ENCODE data around the gene LYPD6B. TPM values are rescaled to one million over a fixed set of nuclear protein-coding genes. Genes with fewer than 3 reads are reported as not detected.

Gene LYPD6B
- total RNA-seq, 1 experiment from 2014 or later, result 1.9 TPM

DNA sequence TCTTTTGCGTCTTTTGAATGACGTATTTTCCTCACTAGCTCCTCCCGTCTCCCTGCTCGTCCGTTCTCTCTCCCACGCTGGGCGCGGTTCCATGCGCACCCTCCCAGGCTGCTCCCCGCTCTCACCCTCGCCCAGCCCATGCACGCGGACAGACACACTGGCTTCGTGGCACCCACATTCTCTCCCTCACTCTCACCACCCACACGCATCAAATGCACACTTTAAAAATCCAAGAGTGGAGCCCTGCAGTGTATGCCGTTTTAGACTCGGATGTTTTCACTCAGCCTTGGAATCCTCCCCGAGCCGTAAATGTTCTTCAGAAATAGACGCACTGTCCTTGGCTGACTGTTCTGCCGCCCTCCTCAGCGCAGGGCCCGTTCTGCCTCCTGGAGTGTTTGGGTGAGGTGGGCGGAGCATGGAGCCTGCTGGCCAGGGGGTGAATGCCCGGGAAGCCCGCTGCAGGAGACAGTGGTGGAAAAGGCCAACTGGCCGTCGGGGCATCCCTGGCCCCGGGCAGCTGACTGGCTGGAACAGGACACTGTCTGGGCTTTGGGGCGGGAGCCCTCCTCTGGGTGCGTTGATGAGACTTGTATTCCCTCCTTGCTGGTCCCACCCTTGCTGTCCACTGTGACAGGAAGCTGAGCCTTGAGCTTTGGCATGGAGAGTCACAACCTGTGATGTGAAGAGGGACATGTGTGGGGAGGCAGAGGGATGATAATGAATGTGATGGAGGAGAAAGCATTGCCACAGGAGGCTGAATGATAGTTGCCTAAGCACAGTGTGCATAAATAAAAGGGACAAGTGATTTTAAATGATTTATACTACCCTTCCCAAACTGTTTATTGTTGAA is 35.4 kb upstream of the LYPD6B start:
- Histone ChIP-seq H3K27me3 (ENCODE audit: control insufficient read depth, insufficient read depth, low read length) (no peaks in the 10 kb centered on the region), H3K4me3 (ENCODE audit: insufficient read depth, low read depth, low read length) (no peak overlapping the region), H3K36me3 (replicated peaks; ENCODE audit: control insufficient read depth, insufficient read depth, low read length) (peaks cover 17% of the 10 kb centered on the region)
- no peak for DNase-seq

DNA sequence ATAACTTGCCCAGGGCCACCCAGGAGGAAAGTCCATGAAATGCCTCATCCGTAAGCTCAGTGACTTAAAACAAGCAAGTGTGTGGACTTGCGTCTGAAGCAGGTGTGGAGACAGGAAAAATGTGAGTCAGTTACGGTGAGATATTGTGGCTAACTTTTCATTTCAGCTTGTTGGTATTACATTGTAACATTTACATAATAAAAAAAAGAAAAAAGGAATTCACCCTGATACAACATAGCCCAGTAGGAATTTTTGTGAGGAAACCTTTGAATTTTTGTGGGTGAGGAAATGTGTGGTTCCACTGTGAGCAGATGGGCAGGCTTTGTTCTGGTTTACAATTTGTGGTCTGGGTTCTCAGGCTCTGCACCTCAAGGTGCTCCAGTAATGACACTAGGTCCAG is 33.7 kb upstream of the LYPD6B start:
- peaks cover 17% of the 10 kb centered on the region for H3K36me3 ChIP-seq (replicated peaks; ENCODE audit: control insufficient read depth, insufficient read depth, low read length)
- H3K27me3 ChIP-seq (ENCODE audit: control insufficient read depth, insufficient read depth, low read length), result no peaks in the 10 kb centered on the region
- no peak for DNase-seq
- H3K4me3 ChIP-seq (ENCODE audit: insufficient read depth, low read depth, low read length), result no peak overlapping the region

DNA sequence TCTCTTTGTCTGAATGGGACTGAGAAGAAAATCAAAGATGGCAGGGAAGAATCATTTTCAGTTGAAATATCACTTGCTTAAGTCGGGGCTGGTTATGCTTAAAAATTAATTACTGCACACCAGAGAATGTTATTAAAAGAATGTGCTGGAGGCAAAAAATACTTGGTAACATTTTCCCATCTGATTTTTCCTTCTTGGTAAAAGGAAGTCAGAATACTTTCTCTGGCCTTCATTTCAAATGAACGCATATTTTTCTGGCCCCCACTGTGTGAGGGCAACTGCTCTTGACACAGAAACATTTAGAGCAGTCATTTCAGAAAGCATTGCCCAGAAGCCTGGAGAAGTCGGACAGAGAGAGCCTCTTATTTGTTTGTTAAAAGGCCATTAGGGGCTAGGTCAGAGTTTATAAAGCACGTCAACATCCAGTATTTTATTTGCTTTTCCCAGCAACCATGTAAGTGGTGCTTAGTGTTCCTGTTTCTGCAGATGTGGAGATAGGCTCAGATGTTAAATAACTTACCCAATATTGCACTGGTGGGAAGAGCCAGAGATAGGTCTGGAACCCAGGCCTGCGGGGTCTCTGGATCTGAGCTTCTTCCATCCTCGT is 32.9 kb upstream of the LYPD6B start:
- DNase-seq, result no peak
- Histone ChIP-seq H3K36me3 (replicated peaks; ENCODE audit: control insufficient read depth, insufficient read depth, low read length) (peaks cover 17% of the 10 kb centered on the region), H3K4me3 (ENCODE audit: insufficient read depth, low read depth, low read length) (no peak overlapping the region), H3K27me3 (ENCODE audit: control insufficient read depth, insufficient read depth, low read length) (no peaks in the 10 kb centered on the region)

DNA sequence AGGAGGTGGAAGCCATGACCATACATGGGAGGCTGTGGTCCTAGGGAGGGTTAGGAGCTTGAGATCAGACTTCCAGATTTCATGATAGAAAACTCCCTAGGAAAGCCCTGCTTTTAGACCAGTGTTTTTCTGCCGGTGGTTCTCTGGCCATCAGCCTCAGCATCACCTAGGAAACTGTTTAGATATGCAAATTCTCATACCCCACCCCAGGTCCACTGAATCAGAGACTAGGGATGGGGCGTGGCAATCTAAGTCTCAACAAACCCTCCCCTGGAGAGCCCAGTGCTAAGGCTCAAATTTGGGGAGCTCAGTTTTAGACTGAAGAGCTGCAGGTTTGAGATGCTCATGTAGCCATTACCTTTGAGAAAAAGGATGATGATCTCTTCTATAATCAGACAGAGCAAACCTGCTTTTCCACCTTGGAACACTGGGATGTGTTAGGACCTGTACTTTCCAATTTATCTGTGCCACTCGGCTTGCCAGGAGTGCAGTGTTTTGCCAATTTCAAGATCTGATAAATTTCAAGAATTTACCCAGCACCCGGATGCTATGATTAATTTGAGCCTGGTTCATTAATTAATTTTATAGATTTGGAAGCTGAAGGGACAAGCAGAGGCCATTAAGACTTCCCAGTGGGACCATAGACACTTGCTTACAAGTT is 31.5 kb upstream of the LYPD6B start:
- peaks cover 13% of the 10 kb centered on the region for H3K36me3 ChIP-seq (replicated peaks; ENCODE audit: control insufficient read depth, insufficient read depth, low read length)
- peak; percentile 72 for DNase-seq

DNA sequence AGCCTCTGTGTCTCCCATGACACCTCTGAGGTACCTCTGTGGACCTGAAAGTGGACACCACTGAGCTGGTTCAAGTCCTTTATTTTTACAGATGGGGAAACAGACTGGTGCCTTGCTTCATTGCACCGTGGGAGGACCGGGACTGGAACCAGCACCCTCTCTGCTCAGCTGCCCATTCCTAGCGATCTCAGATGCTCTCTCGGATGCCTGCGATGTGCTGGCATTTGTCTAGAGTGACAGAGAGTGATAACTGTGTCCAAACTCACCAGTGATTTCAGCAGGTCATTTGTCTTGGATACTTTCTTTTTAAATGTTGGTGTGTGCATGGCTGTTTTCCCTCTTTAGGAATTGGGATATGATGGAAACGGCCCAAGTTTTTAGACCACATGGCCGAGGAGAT is 30.1 kb upstream of the LYPD6B start:
- H3K4me3 ChIP-seq (ENCODE audit: insufficient read depth, low read depth, low read length), result no peak overlapping the region
- H3K36me3 ChIP-seq (replicated peaks; ENCODE audit: control insufficient read depth, insufficient read depth, low read length), result peaks cover 11% of the 10 kb centered on the region
- H3K27me3 ChIP-seq (ENCODE audit: control insufficient read depth, insufficient read depth, low read length), result no peaks in the 10 kb centered on the region
- no peak for DNase-seq

More for the DNA sequence above, 31.5 kb upstream of the LYPD6B start:
- H3K4me3 ChIP-seq (ENCODE audit: insufficient read depth, low read depth, low read length), result no peak overlapping the region
- H3K27me3 ChIP-seq (ENCODE audit: control insufficient read depth, insufficient read depth, low read length), result no peaks in the 10 kb centered on the region

DNA sequence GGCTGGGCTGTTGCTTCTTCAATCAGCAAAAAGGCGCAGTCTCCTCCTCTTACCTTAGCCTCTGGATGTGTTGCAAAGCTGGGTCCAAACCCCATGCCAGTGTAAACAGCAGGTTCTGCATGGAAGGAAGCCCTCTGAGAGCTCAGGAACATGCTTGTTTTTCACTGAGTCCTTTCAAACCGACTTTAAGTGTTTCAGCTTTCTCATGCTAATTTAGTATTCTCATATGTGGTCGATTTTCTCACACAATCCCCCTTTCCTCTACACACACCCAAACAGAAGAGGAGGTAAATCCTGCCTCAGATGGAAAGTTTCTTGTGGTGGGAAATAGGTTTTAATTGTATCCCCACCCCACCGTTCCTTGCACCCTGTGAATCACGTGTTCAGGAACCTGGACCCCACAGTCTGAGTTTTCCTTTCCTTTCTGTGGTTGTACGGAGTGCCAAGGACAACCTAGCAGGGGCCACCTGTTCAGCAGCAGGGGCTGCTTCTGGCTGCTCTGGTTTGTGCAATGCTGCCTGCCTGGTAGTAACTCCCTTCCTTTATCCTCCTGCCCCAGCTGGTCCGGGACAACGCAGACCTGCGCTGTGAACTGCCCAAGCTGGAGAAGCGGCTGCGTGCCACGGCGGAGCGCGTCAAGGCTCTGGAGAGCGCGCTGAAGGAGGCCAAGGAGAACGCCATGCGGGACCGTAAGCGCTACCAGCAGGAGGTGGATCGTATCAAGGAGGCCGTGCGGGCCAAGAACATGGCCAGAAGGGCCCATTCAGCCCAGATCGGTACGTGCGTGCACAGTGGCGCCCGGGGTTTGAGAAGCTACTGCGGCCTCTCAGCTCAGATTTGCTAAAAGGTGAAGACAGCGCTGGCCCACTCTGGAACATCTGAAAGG is 28.7 kb upstream of the LYPD6B start:
- no peak for DNase-seq
- peaks cover 10% of the 10 kb centered on the region for H3K36me3 ChIP-seq (replicated peaks; ENCODE audit: control insufficient read depth, insufficient read depth, low read length)

DNA sequence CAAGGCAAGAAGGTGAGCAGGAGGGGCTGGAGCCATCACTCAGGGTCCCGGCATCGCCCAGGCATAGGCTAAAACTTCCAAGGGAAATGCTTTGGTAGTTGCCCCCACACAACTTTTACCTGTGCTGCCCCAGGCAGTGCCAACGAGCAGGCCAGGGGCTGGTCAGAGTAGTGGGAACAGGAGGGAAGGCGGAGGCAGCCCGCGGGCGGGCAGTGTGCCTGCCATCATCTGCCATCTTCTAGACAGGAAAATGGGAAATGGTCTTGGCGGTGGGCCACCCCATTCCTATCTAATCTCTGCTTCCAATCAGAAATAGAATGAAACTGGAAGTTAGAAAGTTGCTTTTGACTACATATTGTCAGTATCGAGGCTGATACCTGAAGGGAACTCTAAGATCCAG is 26.0 kb upstream of the LYPD6B start:
- no peaks in the 10 kb centered on the region for H3K27me3 ChIP-seq (ENCODE audit: control insufficient read depth, insufficient read depth, low read length)
- H3K36me3 ChIP-seq (replicated peaks; ENCODE audit: control insufficient read depth, insufficient read depth, low read length), result peaks cover 10% of the 10 kb centered on the region
- no peak for DNase-seq
- no peak overlapping the region for H3K4me3 ChIP-seq (ENCODE audit: insufficient read depth, low read depth, low read length)

More for the DNA sequence above, 28.7 kb upstream of the LYPD6B start:
- Histone ChIP-seq H3K27me3 (ENCODE audit: control insufficient read depth, insufficient read depth, low read length) (no peaks in the 10 kb centered on the region), H3K4me3 (ENCODE audit: insufficient read depth, low read depth, low read length) (no peak overlapping the region)

DNA sequence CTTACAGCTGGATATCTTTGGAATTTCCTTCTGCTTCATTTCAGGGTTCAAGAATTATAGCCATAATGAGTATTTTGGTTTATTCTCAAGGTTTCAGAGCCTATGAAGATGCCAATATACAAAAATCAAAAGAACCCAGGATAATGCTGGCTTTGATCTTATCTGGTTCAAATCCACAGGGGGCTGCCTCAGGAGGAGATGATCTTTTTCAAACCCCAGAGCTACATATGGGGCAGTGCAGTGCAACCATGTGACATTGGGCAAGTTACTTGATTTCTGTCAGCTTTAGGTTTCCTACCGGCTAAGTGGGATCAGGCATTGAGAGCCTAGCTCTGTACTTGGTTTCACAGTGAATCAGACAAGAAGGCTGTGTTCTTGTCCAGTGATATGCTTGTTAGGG is 23.0 kb upstream of the LYPD6B start:
- no peak for DNase-seq
- Histone ChIP-seq H3K4me3 (ENCODE audit: insufficient read depth, low read depth, low read length) (no peak overlapping the region), H3K36me3 (replicated peaks; ENCODE audit: control insufficient read depth, insufficient read depth, low read length) (peaks cover 14% of the 10 kb centered on the region), H3K27me3 (ENCODE audit: control insufficient read depth, insufficient read depth, low read length) (no peaks in the 10 kb centered on the region)

DNA sequence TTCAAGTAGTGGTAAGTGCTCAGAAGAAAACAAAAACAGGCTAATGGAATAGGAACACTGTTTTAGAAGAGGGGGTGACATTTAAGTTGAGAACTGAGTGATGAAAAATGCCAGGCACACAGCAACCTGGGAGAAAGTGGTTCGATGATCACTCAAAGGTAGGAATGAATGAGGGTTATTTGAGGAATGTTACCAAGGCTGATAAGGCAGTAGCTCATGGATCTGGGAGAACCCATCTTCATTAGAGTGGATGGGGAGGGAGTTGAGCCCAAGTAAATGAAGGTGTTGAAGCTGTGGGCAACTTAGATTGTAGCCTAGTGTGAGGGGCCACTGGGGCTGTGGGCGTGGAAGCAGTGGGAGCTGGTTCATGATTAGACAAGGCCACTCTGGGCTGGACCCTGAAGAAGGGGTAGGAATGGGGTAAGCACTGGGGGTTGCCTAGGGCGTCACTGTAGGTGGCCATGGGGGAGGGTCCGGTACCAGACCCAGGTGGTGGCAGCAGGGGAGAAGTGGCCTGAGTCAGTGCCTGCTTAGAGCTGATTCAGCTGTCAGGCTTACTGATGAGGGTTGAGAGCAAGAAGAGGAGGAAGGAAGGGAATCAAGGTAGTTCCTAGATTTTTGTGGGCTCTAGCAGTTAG is 22.5 kb upstream of the LYPD6B start:
- Histone ChIP-seq H3K27me3 (ENCODE audit: control insufficient read depth, insufficient read depth, low read length) (no peaks in the 10 kb centered on the region), H3K4me3 (ENCODE audit: insufficient read depth, low read depth, low read length) (no peak overlapping the region), H3K36me3 (replicated peaks; ENCODE audit: control insufficient read depth, insufficient read depth, low read length) (peaks cover 14% of the 10 kb centered on the region)
- DNase-seq, result no peak

DNA sequence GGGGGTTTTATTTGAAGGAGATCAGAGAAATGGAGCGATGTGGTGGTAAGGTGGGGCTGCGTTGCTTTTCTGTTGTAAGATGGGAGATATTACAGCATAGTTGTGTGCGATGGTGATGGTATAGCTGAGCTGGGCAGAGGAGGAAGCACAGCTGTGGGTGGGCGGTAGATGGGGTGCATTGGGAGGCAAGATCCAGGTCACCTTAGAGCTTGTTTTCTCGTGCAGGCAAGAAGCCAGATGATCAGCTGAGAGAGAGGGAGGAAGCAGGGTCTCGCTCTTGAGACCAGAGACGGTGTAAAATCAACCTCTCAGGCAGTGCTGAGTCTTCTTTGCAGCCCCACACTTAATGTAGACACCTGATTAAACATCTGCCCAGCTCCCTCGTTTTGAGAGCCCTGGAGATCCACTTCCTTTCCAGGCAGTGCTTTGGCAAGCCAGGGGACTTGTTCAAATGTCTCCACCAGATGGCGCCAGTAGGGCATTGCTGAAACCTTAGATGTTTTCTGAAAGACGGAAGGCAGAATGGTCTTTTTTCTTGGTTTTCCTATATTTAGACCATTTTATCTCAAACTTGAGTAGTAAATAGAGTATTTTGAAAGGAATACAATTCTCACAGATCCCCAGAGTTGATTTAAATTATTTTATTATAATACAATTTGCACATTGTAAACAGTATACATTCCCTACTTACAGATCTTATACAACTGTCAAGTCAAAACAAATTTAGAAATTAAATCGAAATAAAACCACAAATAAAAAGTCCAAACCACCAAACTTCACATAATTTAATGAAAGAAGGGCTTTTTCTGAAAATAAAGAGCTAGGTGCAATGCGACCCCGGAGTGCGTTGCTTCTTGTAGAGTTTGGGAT is 21.1 kb upstream of the LYPD6B start:
- Histone ChIP-seq H3K27me3 (ENCODE audit: control insufficient read depth, insufficient read depth, low read length) (no peaks in the 10 kb centered on the region), H3K36me3 (replicated peaks; ENCODE audit: control insufficient read depth, insufficient read depth, low read length) (peaks cover 11% of the 10 kb centered on the region), H3K4me3 (ENCODE audit: insufficient read depth, low read depth, low read length) (no peak overlapping the region)
- peak; percentile 78 for DNase-seq

DNA sequence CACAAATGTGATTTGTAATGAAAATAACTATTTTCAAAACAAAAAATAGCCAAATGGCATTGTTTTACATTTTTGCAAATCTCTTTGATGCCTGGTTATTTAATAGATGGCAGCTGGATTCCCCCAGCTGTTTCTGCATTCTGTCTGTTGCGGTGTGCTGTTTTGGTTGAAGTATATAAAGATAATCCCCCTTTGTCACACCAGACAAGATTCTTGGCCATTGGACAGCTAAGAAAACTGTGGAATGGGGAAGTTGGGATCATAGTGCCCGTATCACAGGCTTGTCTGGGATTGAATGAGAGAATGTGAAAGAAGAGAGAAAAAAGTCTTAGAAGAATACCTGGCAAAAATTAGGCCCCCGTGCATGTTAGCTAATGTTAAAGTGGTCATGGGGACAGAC is 19.5 kb upstream of the LYPD6B start:
- Histone ChIP-seq H3K4me3 (ENCODE audit: insufficient read depth, low read depth, low read length) (no peak overlapping the region), H3K36me3 (replicated peaks; ENCODE audit: control insufficient read depth, insufficient read depth, low read length) (peaks cover 7% of the 10 kb centered on the region), H3K27me3 (ENCODE audit: control insufficient read depth, insufficient read depth, low read length) (no peaks in the 10 kb centered on the region)
- no peak for DNase-seq

DNA sequence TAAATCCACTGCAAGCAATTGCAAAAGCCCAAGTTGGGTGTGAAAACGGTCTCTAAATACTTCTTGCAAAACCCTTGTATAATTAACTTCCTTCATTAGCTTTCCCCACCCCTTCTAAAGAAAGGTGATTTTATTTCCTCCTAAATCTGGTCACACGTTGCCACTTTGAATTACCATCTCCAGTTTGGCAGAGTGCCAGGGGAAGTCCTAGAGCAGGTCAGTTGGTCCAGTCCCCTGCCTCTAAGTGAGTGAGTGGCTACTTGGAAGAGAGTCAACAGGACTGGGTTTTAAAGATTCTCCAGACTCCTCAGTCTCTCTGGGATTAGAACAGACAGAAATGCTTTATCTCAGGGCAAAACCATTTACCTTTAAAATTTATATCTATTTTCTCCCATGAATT is 18.7 kb upstream of the LYPD6B start:
- Histone ChIP-seq H3K27me3 (ENCODE audit: control insufficient read depth, insufficient read depth, low read length) (no peaks in the 10 kb centered on the region), H3K4me3 (ENCODE audit: insufficient read depth, low read depth, low read length) (no peak overlapping the region), H3K36me3 (replicated peaks; ENCODE audit: control insufficient read depth, insufficient read depth, low read length) (peaks cover 9% of the 10 kb centered on the region)
- no peak for DNase-seq

DNA sequence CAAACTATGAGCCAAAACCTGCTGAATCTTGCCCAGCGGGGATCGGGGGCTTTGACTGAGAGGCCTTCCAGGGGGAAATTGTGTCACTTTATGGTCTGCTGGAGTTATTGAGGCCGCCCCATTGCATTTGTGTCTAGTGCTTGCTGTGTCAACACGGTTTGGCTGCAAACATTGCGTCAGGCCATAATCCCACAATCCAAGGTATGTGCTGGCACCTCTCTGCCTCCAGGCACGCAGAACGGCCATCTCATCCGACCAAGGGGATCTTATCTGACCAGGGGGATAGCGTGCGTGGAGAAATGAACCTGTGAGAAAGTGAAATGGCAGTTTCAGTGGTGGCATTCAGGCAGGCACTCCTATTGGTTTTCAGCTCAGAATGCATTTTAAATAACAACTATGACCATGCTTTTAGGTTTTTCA is 18.1 kb upstream of the LYPD6B start:
- Histone ChIP-seq H3K4me3 (ENCODE audit: insufficient read depth, low read depth, low read length) (no peak overlapping the region), H3K36me3 (replicated peaks; ENCODE audit: control insufficient read depth, insufficient read depth, low read length) (peaks cover 9% of the 10 kb centered on the region), H3K27me3 (ENCODE audit: control insufficient read depth, insufficient read depth, low read length) (no peaks in the 10 kb centered on the region)
- no peak for DNase-seq
